Stomach (tissue), 4 donors: Measurements from ENCODE around the gene STK32C.

Experiments used
- CTCF ChIP-seq, 7 experiments: fragments of 450-650 bp in 4 of 7; fragments of 200-600 bp in 3 of 7; sonication (generic) in 3 of 7; IDR thresholded peaks; one replicate each; pipeline ENCODE4 v1.5.1; 2016 to 2019; ENCODE audit warnings: antibody characterized with exemption in 7 of 7, control low read depth in 2 of 7, mild to moderate bottlenecking in 1 of 7
- EP300 ChIP-seq: sonication (generic); formaldehyde crosslinking; IDR thresholded peaks from one replicate; pipeline ENCODE4 v1.6.1; 2017; ENCODE audit warnings: antibody characterized with exemption
- POLR2A ChIP-seq, 4 donors: fragments of 450-650 bp; IDR thresholded peaks; one replicate each; pipeline ENCODE4 v1.6.1; 2016; ENCODE audit warnings: antibody characterized with exemption in 4 of 4, control low read depth in 2 of 4, mild to moderate bottlenecking in 1 of 4, moderate library complexity in 1 of 4
- POLR2AphosphoS5 ChIP-seq, 3 donors: sonication (generic); formaldehyde crosslinking; IDR thresholded peaks; one replicate each; pipeline ENCODE4 v1.6.1; 2016; ENCODE audit warnings: antibody characterized with exemption in 3 of 3

GRCh38 chr10:132162590-132163277 is 145.0 kb downstream of the STK32C start:
- TF ChIP-seq POLR2A (IDR thresholded peaks at IDR 0.05) (no peak), EP300 (no peak), CTCF (IDR thresholded peaks at IDR 0.05) (no peak), POLR2AphosphoS5 (IDR thresholded peaks at IDR 0.05) (no peak)
